ENCODE data around the gene CUL5.

DNA sequence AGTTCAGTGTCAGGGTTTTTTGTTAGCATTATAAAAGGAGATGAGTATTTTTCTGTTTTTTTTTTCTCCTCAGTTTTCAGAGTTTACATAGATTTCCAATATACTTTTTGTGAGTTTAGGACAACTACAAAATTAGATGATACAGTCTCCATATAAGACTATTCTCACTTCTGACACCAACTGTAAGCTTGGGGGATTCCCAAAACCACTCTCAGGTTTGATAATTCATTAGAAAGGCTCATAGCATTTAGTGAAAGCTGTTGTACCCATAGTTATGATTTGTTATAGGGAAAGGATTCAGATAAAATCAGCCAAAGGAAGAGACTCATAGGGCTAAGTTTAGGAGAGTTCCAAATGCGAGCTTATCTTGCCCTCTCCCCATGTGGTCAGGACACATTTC is 24.1 kb downstream of the CUL5 start:
- no peak for TF ChIP-seq GATA2 (IDR thresholded peaks at IDR 0.05; ENCODE audit: low read depth, low read length)
- no peak for TF ChIP-seq GATA3 (IDR thresholded peaks at IDR 0.05; ENCODE audit: low read depth, low read length)
